GM18867 (cell line): ENCODE measurements around the gene MYH2.
"Not testable (repeated sequence)": the region's sequence is repeated elsewhere in the genome, so short reads cannot be mapped to it uniquely, and the experiment has no call there.

ENCODE experiments used
- ATAC-seq: cut with Tn5 transposase; IDR thresholded peaks from one replicate; pipeline ENCODE4 v1.9.1; 2021; ENCODE audit warnings: mild to moderate bottlenecking, moderate library complexity; ENCODE audit not compliant: unreplicated experiment

MYH2 gene

DNA sequence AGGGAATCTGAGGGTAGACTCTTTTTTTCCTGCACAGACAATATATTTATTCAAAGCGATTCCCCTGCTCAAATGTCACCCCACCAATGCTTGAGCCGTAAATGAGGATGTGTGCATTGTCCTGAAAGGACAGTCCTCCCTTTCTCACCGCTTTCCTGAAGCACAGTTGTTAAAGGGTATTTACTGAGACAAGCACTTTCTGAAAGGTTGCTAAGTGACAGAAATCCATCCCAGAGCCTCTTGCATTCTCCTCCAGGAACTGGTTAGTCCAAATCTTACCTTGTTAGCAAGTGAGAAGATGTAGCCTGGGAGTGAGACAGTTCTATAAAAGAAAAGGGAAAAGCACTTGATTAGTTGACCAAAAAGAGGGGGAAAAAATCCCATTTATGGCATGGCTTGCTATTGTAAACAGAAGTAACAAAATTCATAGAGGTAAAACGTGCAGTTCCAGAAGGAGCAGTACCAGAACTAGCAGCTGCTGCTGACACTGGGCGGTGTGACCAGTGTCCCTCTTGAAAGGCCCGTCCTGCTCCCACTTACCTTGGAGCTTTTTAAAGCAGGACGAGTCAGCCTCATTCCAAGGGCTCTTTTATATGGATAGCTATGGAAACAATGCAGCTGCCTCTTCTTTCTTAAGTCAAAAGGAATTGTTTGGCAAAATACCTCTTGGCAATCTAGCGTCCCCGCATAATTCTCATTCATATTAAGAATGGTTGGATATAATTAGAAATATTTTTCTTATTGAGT, at the start of gene MYH2:
MYH2 (minus strand) TSS at position 563 of the 747 bp plus-strand sequence. CDS start 1,738 bp downstream, outside the sequence.
- no peak for ATAC-seq

DNA sequence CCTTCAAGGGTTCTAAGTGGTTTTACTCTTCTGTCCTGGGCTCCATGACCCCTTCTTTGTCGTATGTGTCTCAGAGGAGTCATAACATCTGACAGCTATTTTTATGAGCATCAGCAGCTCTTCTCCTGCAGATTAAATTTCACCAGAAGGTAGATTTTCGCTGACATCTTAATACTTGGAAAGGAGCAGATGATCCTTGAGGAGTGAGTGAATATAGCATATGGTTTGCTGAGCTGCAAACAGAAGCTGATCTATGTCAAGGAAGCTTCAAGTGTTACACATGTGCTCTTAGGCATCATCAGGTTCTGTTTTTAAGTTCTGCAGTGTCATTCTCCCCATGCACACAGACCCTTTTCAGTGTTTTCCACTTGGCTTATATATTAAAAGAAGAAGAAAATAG, 49.2 kb upstream of the MYH2 start:
- ATAC-seq, result no peak

GRCh38 chr17:10589553-10590145, 40.2 kb upstream of the MYH2 start:
- no peak for ATAC-seq

- no peak for ATAC-seq
Observed at GRCh38 chr17:10585529-10585928, 36.1 kb upstream of the MYH2 start.

DNA sequence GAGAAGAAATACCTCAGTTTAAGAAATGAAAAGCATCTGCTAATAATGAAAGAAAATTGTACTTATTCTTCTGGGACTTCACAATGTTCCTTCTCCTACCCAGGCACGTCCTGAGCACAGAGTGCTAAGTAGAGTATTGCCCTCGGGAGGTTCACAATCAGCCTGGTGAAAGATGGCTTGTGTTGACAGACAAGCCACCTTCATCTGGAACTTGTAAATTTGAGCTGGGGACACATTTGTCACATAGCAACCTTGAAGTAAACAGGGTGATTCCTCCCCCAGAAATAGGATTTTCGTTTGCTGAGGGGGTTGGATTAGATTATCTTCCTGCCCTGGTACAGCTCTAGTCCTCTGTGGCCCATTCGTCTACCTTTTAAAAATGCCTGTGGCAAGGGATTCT, 34.4 kb upstream of the MYH2 start:
- ATAC-seq, result no peak

DNA sequence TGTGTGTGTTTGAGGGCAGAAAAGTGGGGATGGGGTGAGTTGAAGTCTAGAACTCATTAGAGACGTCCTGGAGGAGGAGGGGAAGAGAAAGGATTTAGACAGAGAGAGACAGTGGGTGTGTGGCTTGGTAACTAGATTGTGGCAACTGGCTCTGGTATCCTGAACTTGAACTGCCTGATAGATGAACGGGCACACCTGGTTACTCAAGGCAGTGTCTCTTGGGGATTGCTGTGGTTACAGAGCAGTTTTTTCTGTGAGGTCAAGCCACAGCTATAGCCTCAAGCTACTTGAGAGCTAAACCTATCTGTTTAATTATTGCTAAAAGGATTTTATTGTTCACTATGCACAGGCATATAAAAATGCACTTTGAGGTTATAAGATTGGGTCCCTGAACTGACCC, 29.8 kb upstream of the MYH2 start:
- no peak for ATAC-seq

DNA sequence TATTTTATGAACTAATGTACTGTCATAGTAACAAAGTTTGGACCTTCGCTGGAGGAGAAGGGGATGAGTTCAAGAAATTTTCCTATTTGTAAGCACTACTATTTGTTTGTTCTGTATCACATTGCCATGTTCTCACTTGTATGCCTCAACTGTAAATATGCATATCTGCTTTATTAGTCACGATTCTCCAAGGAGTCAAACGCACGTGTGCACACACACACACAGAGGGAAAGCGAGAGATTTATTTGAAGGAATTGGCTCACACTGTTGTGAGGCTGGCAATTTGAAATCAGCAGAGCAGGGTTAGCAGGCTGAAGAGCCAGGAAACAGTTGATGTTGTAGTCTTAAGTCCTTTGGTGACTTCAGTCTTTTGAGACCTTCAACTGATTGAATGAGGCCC, 24.9 kb upstream of the MYH2 start:
- ATAC-seq, result no peak

- ATAC-seq, result no peak
Observed at GRCh38 chr17:10563991-10564660, 14.7 kb upstream of the MYH2 start.

DNA sequence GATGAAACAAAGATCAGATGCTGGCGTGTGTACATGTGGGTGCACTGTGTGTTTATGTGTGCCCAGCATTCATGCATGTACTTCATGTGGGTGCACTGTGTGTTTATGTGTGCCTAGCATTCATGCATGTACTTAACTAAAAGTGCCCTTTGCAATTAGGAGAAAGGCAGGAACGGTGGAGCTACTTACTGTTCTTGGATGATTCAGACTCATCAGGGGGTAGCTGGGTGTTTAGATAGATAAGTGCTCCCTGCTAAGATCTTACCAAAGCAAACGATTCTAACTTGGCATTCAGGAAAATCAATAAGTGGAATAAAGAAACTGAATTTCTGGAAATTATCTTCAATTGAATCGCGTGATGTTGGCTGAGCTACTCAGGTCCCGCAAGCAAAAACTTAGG, 8.6 kb upstream of the MYH2 start:
- no peak for ATAC-seq

DNA sequence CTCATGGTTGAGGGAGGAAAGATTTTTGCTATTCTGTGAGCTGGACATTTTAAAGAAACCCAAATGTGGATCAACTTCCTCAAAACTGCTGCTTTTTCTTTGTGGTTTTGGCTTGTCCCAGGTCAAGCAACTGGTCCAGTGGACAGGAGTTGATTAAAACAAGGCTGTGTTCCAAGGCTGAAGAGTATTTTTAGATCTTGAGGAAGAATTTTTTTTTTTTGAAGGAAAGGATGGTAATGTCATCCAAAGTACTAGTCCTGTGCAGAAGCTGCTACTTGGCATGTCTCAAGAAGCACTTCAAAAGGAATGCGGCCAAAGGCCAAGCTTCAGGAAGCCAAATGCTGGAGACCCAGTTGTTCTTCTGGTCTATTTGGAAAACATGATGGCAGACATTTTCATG, 8.0 kb upstream of the MYH2 start:
- no peak for ATAC-seq

GRCh38 chr17:10556301-10557005, 7.0 kb upstream of the MYH2 start:
- no peak for ATAC-seq

DNA sequence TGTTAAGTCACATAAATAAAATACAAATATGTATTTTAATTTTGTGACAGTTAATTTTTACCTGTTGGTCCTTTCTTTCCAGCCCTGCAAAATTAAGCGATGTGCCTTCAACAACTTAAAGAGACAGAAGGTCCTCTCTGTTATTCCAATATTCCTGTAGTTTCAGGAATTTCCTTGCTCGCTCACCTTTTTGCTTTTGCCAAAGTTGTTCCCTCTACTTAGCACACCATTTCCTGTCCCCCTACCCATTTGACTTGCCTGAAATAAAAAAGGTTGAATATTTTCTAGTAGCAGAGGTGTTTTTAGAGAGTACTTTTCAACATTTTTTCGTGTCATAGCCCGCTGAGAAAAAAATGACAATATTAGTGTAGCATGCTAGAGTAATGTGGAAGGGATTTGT, 556 bp upstream of the MYH2 start:
- ATAC-seq, result no peak

- no peak for ATAC-seq
Observed at GRCh38 chr17:10547351-10547750, 2.1 kb downstream of the MYH2 start.

- not testable (repeated sequence) for ATAC-seq
Observed at GRCh38 chr17:10543486-10543885, 6.0 kb downstream of the MYH2 start.

GRCh38 chr17:10541179-10541578, 8.3 kb downstream of the MYH2 start:
- ATAC-seq, result not testable (repeated sequence)

DNA sequence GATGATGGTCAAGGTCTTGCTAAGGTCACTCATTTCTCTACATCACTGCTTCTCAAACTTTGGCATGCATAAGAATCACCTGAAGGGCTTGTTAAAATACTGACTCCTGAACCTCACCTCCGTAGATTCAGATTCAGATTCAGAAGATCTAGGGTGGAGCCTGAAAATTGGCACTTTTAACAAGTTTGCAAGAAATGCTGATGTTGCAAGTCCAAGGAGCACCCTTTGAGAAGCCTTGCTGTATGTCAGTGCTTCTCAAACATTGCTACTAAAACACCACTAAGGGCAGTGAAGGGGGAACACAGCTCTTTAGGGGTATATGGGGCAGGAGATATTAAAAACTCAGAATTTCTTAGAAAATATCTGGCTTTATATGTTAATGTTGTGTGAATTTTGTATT, 17.4 kb downstream of the MYH2 start:
- ATAC-seq, result no peak

- ATAC-seq, result no peak
Observed at GRCh38 chr17:10527419-10527818, 22.0 kb downstream of the MYH2 start.

- ATAC-seq, result no peak
Observed at GRCh38 chr17:10526517-10526916, 22.9 kb downstream of the MYH2 start.

- ATAC-seq, result no peak
Observed at GRCh38 chr17:10523064-10523463, 26.4 kb downstream of the MYH2 start.

DNA sequence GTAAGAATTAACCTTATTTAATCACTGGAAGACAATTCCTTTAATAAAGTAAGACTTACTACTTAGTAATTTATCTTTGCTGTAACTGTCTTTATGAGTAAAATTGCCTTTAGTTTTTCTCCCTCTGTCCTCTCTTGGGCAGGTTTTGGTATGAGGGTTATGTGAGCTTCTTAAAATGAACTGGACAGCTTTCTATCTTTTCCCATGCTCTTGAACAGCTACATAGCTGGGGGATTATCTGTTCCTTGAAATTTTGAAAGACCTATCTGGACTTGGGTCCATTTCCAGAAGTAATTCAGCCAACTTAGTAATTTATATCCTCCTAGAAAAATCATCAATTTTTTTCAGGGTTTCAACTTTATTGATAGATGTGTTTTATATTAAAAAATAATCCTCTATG, 27.5 kb downstream of the MYH2 start:
- no peak for ATAC-seq

DNA sequence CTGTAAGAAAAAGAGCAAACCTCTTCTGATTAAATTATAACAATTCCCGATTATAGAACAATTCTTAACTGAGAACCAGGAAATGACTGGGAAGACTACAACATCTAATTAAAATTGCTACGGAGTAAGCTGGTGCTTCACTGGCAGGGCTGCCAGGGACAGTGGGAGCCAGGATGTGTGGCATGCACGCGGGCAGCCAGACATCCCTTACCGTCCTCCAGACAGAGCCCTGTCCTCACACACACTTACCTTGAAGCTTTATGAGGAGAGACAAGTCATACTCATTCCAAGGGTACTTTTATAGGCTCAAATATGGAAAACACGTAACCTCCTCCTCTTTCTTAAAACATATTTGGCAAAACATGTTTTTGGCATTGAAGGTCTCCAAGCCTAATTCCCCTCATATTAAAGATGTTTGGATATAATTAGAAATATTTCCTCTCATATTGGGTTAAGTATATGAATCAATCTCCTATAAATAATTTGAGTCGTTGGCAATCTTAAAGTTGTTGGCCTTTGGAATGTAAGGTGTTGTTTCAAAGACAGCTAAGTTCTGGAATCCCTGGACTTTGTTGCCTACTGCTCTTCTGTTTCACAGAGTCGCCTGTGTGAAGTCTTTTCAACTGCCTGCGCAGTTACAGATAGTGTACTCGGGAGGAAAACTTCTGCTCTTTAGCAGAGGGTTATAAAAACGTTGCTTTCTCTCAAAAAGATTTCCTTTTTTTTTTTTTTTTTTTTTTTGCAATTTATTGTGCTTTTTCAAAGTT, 31.0 kb downstream of the MYH2 start, which contains the start of gene MYH1:
MYH1 (minus strand) TSS at position 272 of the 767 bp plus-strand sequence. CDS start 1,900 bp downstream, outside the sequence.
- ATAC-seq, result no peak
